ENCODE results near the gene KCTD11. TPM values are rescaled to one million over a fixed set of nuclear protein-coding genes. Genes with fewer than 3 reads are reported as not detected.

KCTD11 gene
- total RNA-seq, 4 donors from 2014 or later = 8.8 to 16.9 (median 10.3) TPM

GRCh38 chr17:7340179-7340578 lies 11.8 kb upstream of the KCTD11 start:
- TF ChIP-seq POLR2AphosphoS5 (IDR thresholded peaks at IDR 0.05) = no peak
- no peak for TF ChIP-seq POLR2A (IDR thresholded peaks at IDR 0.05)
- no peak for TF ChIP-seq CTCF (IDR thresholded peaks at IDR 0.05)
- no peak for TF ChIP-seq EP300 (IDR thresholded peaks at IDR 0.05)
- no peak for ATAC-seq

GRCh38 chr17:7341842-7342241 lies 10.1 kb upstream of the KCTD11 start:
- TF ChIP-seq POLR2A (IDR thresholded peaks at IDR 0.05) (no peak), CTCF (IDR thresholded peaks at IDR 0.05) (no peak), EP300 (IDR thresholded peaks at IDR 0.05) (no peak), POLR2AphosphoS5 (IDR thresholded peaks at IDR 0.05) (no peak)
- 89 to 95% methylated on average over 3 to 5 of the region's 13 CpGs for WGBS, 2 donors (ENCODE audit: low coverage in 1 of 2)
- Histone ChIP-seq H3K9me3 (no peaks in the 10 kb centered on the region), H3K36me3 (no peaks in the 10 kb centered on the region), H3K4me1 (no peaks in the 10 kb centered on the region), H3K27ac (no peak overlapping the region), H3K4me3 (no peak overlapping the region), H3K27me3 (peaks cover 64% of the 10 kb centered on the region)
- ATAC-seq = no peak

More at GRCh38 chr17:7340179-7340578, 11.8 kb upstream of the KCTD11 start:
- no peaks in the 10 kb centered on the region for H3K9me3 ChIP-seq
- 60% methylated on average over 2 of the region's 2 CpGs; no CpG with 5 or more reads in 1 of the 2 donors for WGBS, 2 donors (ENCODE audit: low coverage in 1 of 2)
- peaks cover 81% of the 10 kb centered on the region for H3K27me3 ChIP-seq
- no peak overlapping the region for H3K4me3 ChIP-seq
- no peaks in the 10 kb centered on the region for H3K4me1 ChIP-seq
- no peak overlapping the region for H3K27ac ChIP-seq
- no peaks in the 10 kb centered on the region for H3K36me3 ChIP-seq

GRCh38 chr17:7343250-7343649 lies 8.7 kb upstream of the KCTD11 start:
- WGBS, 2 donors (ENCODE audit: low coverage in 1 of 2) = 40% methylated on average over 3 of the region's 15 CpGs; no CpG with 5 or more reads in 1 of the 2 donors
- ATAC-seq = no peak
- TF ChIP-seq POLR2AphosphoS5 (IDR thresholded peaks at IDR 0.05) (no peak), POLR2A (IDR thresholded peaks at IDR 0.05) (no peak), CTCF (IDR thresholded peaks at IDR 0.05) (no peak), EP300 (IDR thresholded peaks at IDR 0.05) (no peak)
- no peaks in the 10 kb centered on the region for H3K36me3 ChIP-seq
- peaks cover 0 to 5% (median 0%) of the 10 kb centered on the region in 3 donors for H3K4me1 ChIP-seq
- no peak overlapping the region for H3K27ac ChIP-seq
- H3K9me3 ChIP-seq = no peaks in the 10 kb centered on the region
- no peak overlapping the region for H3K4me3 ChIP-seq
- H3K27me3 ChIP-seq = peaks cover 53% of the 10 kb centered on the region

GRCh38 chr17:7346761-7347614 lies 5.0 kb upstream of the KCTD11 start:
- no peak overlapping the region for H3K27ac ChIP-seq

More at GRCh38 chr17:7346761-7347614, 5.0 kb upstream of the KCTD11 start:
- TF ChIP-seq POLR2A (IDR thresholded peaks at IDR 0.05) (no peak), CTCF (IDR thresholded peaks at IDR 0.05) (no peak), EP300 (IDR thresholded peaks at IDR 0.05) (no peak), POLR2AphosphoS5 (IDR thresholded peaks at IDR 0.05) (no peak)
- WGBS, 2 donors (ENCODE audit: low coverage in 1 of 2) = 65 to 70% methylated on average over 2 to 11 of the region's 18 CpGs
- Histone ChIP-seq H3K4me3 (no peak overlapping the region), H3K4me1 (peaks cover 0 to 38% (median 12%) of the 10 kb centered on the region in 3 donors), H3K9me3 (no peaks in the 10 kb centered on the region), H3K36me3 (no peaks in the 10 kb centered on the region), H3K27me3 (peaks cover 23% of the 10 kb centered on the region)
- ATAC-seq = no peak
